Pulmonary artery endothelial cell (primary cell): ENCODE data around the gene NBAS. TPM values are rescaled to one million over a fixed set of nuclear protein-coding genes. Genes with fewer than 3 reads are reported as not detected.
A peak's percentile ranks its signal among the peaks of the same experiment; 100 is the strongest.

Source experiments
- DNase-seq: peaks from one replicate; pipeline ENCODE4 v3.0.0-alpha.2; 2011; ENCODE audit warnings: low read depth, low spot score
- total RNA-seq: library from RNA; depleted of rRNA; stranded (reverse); fragments of >200 nt; gene quantifications from 2 replicates; pipeline ENCODE4 v1.2.3, GENCODE V29; 2014

The NBAS gene
- total RNA-seq, 1 donor from 2014 or later: 75.8 TPM

DNA sequence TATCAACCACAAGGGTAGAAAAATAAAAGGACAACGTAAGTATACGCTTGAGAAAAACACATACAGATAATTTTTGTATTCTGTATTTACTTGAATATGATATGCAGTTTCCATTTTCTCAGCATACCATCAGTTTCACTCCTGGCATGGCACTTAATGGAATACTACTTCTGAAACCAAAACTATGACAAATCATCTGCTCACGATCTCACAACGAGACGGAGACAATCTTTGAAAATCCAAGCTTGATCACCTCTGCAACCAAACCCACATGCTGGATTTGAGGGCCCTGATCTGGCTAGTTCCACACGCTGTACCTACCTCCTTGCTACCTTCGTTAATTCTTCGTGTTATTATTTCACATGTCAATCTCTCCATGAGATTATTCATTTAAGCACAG, 387.6 kb downstream of the NBAS start:
- DNase-seq: no peak

- no peak for DNase-seq
These were observed 388.3 kb downstream of the NBAS start for GRCh38 chr2:15172825-15173224.

GRCh38 chr2:15170070-15170775, 390.9 kb downstream of the NBAS start:
- DNase-seq: no peak

- peak; percentile 75 for DNase-seq
These were observed 391.6 kb downstream of the NBAS start for GRCh38 chr2:15169326-15170069.

- DNase-seq: no peak
These were observed 393.0 kb downstream of the NBAS start for GRCh38 chr2:15168116-15168515.

GRCh38 chr2:15166878-15167277, 394.3 kb downstream of the NBAS start:
- no peak for DNase-seq

- DNase-seq: no peak
These were observed 397.8 kb downstream of the NBAS start for GRCh38 chr2:15163326-15163725.

- no peak for DNase-seq
These were observed 398.5 kb downstream of the NBAS start for GRCh38 chr2:15162620-15163019.

- DNase-seq: no peak
These were observed 400.7 kb downstream of the NBAS start for GRCh38 chr2:15160201-15160991.

DNA sequence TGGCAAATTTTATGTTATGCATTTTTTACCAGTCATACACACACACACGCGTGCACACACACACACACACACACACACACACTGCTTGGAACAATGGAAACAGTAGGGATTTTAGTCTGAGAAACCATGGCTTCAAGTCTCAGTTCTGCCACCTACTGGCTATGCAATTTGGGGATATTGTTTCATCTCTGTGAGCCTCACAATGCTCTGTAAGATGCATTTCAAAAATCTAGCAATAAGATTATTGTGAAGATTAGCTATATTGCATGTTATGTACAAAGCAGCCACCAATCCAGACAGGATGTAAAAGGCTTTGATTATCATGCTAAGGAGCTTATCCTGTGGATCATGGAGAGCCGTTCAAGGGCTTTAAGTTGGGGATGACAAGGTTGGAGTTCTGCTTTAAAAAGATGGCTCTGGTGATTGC, 401.4 kb downstream of the NBAS start:
- DNase-seq: no peak

DNA sequence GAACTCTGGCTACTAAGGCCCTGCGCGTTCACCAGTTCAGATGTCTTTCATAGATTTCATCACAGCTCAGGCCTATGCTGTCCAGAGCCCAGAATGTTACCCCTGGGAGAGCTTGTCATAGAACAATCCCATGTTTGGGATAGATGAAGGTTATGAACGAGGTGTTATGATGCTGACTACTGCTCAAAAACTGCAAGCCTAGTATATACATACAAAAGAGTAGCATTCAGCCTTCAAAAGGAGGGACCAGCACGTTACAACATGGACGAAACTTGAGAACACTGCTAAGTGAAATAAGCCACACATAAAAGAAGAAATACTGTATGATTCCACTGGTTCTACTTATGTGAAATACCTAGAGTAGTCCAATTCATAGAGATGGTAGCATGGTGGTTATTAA, 401.9 kb downstream of the NBAS start:
- DNase-seq: no peak

GRCh38 chr2:15158532-15158931, 402.6 kb downstream of the NBAS start:
- no peak for DNase-seq

GRCh38 chr2:15158100-15158499, 403.0 kb downstream of the NBAS start:
- no peak for DNase-seq

GRCh38 chr2:15155959-15156574, 405.1 kb downstream of the NBAS start:
- no peak for DNase-seq

- no peak for DNase-seq
These were observed 406.8 kb downstream of the NBAS start for GRCh38 chr2:15154297-15154696.

DNA sequence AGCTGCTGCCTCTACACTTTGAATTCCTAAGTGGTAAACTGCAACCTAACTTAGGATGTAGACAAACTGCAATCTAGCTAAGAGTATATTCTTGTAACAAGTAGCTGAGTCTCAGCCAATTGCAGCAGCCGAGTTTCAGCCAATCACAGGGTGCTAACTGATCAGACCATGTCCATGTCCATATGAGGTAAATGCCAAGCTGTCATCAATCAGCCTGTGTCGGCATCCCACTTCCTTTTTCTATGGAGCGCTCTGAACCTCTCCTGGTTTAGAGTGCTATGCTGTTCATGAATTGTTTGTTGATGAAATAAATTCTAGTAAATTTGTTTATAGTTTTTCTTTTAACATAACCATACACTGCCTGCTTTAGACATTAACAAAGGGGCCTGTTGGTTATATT, 408.8 kb downstream of the NBAS start:
- DNase-seq: no peak

GRCh38 chr2:15149063-15149462, 412.1 kb downstream of the NBAS start:
- no peak for DNase-seq

DNA sequence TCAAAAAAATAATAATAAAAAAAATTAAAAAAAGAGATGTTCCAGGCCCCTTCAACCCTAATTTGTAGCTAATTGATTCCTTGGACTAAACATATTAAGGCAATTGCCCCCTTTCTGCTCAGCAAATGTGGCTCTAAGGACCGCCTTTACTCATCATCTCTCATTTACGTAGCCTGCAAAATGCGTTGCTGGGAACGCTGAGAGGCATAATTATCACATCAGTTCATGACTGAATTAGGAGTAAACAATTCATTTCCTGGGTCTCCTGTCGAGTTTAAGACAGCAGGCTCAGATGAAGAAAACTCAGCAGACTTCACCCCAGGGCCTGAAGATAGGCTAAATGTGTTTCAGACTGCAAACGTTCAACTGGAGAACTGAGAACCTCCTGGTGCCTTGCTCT, 413.5 kb downstream of the NBAS start:
- no peak for DNase-seq

DNA sequence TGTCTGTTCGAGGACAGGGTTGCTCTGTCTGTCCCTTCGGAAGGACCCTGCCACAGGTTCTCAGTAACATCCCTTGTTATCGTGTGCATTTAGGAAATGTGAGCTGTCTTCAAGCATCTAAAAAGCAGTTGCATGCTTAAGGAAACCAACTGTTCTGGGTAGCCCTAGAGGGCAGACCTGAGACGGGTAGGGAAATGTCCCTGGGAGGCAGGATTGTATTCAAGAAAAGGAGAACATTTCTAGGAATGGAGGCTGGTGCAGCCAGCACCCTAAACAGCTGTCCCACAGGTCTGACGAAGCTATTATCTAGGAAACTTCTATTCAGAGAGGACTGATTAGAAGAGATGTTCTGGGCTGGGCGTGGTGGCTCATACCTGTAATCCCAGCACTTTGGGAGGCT, 414.2 kb downstream of the NBAS start:
- no peak for DNase-seq

DNA sequence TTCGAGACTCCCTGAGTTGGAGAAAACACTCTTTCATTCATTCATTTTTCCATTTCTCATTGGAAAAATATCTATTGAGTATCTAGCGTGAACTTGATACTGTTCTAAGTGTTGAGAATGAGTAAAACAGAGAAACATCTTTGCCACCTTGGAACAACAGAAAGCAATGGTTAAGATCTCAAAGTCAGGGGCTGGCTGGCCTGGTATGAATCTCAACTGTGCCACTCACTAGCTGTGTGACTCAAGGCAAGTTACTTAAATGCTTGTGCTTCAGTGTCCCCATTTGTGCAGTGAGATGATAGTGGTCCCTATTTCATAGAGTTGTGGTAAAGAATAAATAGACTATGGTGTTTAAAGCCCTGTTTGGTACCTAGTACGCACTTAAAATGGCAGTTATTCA, 415.2 kb downstream of the NBAS start:
- no peak for DNase-seq

- DNase-seq: no peak
These were observed 415.9 kb downstream of the NBAS start for GRCh38 chr2:15145046-15145817.
